Neural progenitor cell (in vitro differentiated cells): ENCODE data around the gene KLRF1.

Source experiments
- CTCF ChIP-seq: fragments of 200-600 bp; sonication (generic); IDR thresholded peaks from 2 replicates; pipeline ENCODE4 v1.5.1; 2017; ENCODE audit warnings: antibody characterized with exemption, mild to moderate bottlenecking
- EZH2 ChIP-seq: fragments of 200-600 bp; sonication (generic); IDR thresholded peaks from 2 replicates; pipeline ENCODE4 v1.6.1; 2017; ENCODE audit warnings: antibody characterized with exemption, mild to moderate bottlenecking, moderate library complexity
- EZH2phosphoT487 ChIP-seq: fragments of 200-600 bp; sonication (generic); IDR thresholded peaks from 2 replicates; pipeline ENCODE4 v1.6.1; 2017; ENCODE audit warnings: antibody characterized with exemption

GRCh38 chr12:9829483-9829882 lies 2.2 kb downstream of the KLRF1 start:
- TF ChIP-seq CTCF, result no peak
- TF ChIP-seq EZH2phosphoT487, result no peak
- no peak for TF ChIP-seq EZH2
